ENCODE measurements around the gene PDIA5. TPM values are rescaled to one million over a fixed set of nuclear protein-coding genes. Genes with fewer than 3 reads are reported as not detected.

Gene PDIA5
- total RNA-seq, 1 donor from 2014 or later: 6.0 TPM

DNA sequence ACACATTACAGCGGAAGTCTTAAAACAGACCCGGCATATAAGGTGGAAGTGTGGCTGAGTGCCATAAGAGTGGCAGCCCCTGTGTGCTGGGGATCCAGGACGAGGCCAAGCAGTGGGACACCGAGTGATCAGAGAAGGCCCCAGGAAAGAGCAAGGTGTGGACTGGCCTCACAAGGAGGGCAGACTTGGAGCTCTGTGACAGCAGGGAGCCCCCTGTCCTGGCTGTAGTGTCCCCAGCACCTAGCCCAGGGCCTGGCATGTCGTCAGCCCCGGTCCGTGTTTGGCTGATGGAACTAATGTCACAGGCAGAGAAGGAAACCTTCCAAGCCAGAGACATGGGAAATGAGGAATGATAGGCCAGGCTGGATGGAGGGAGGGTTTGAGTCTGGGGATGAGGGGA, 4.8 kb downstream of the PDIA5 start:
- no peak overlapping the region for H3K4me3 ChIP-seq
- no peaks in the 10 kb centered on the region for H3K36me3 ChIP-seq
- DNase-seq: no peak
- H3K4me1 ChIP-seq: peaks cover 57% of the 10 kb centered on the region
- H3K9me3 ChIP-seq (replicated peaks): no peaks in the 10 kb centered on the region
- H3K27ac ChIP-seq (replicated peaks): no peak overlapping the region
- TF ChIP-seq, protein P1, sequence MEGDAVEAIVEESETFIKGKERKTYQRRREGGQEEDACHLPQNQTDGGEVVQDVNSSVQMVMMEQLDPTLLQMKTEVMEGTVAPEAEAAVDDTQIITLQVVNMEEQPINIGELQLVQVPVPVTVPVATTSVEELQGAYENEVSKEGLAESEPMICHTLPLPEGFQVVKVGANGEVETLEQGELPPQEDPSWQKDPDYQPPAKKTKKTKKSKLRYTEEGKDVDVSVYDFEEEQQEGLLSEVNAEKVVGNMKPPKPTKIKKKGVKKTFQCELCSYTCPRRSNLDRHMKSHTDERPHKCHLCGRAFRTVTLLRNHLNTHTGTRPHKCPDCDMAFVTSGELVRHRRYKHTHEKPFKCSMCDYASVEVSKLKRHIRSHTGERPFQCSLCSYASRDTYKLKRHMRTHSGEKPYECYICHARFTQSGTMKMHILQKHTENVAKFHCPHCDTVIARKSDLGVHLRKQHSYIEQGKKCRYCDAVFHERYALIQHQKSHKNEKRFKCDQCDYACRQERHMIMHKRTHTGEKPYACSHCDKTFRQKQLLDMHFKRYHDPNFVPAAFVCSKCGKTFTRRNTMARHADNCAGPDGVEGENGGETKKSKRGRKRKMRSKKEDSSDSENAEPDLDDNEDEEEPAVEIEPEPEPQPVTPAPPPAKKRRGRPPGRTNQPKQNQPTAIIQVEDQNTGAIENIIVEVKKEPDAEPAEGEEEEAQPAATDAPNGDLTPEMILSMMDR (IDR thresholded peaks at IDR 0.05; ENCODE audit: borderline replicate concordance): no peak
- H3K27me3 ChIP-seq (ENCODE audit: low read depth): no peaks in the 10 kb centered on the region
- intact Hi-C loops (cut with micrococcal nuclease): no loop called here

GRCh38 chr3:123072152-123072551, 5.3 kb downstream of the PDIA5 start:
- Histone ChIP-seq H3K27ac (replicated peaks) (no peak overlapping the region), H3K27me3 (ENCODE audit: low read depth) (no peaks in the 10 kb centered on the region), H3K4me1 (peaks cover 57% of the 10 kb centered on the region), H3K9me3 (replicated peaks) (no peaks in the 10 kb centered on the region), H3K4me3 (no peak overlapping the region), H3K36me3 (no peaks in the 10 kb centered on the region)
- intact Hi-C loops (cut with micrococcal nuclease): no loop called here
- no peak for DNase-seq
- TF ChIP-seq, protein P1 (IDR thresholded peaks at IDR 0.05; ENCODE audit: borderline replicate concordance): no peak

GRCh38 chr3:123072564-123072963, 5.7 kb downstream of the PDIA5 start:
- no peak overlapping the region for H3K4me3 ChIP-seq
- no peaks in the 10 kb centered on the region for H3K27me3 ChIP-seq (ENCODE audit: low read depth)
- no peaks in the 10 kb centered on the region for H3K36me3 ChIP-seq
- H3K4me1 ChIP-seq: peaks cover 57% of the 10 kb centered on the region
- TF ChIP-seq, protein P1 (IDR thresholded peaks at IDR 0.05; ENCODE audit: borderline replicate concordance): no peak
- DNase-seq: no peak
- intact Hi-C loops (cut with micrococcal nuclease): no loop called here
- H3K9me3 ChIP-seq (replicated peaks): no peaks in the 10 kb centered on the region
- H3K27ac ChIP-seq (replicated peaks): no peak overlapping the region

DNA sequence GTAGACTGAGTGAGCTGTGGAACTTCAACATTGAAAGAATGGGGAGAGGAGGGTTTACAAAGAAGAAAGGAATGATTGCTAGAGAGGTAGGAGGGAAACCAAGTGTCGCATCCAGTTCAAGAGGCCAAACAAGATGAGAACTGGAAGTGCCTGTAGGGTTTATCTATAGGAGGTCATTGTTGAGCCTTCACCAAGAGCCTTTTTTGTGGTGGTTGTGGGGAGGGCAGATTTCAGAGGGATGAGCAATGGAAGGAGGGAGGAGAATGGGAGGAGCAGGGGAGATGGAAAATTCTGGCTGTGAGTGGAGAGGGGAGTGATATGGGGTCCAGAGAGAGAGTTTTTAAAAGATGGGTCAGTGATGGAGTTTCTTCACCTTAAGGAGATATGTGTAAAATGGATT, 8.5 kb downstream of the PDIA5 start:
- no peaks in the 10 kb centered on the region for H3K27me3 ChIP-seq (ENCODE audit: low read depth)
- intact Hi-C loops (cut with micrococcal nuclease): no loop called here
- peaks cover 55% of the 10 kb centered on the region for H3K4me1 ChIP-seq
- H3K9me3 ChIP-seq (replicated peaks): no peaks in the 10 kb centered on the region
- H3K4me3 ChIP-seq: no peak overlapping the region
- H3K27ac ChIP-seq (replicated peaks): peak overlapping the region; percentile 21
- no peak for DNase-seq
- no peaks in the 10 kb centered on the region for H3K36me3 ChIP-seq
- TF ChIP-seq, protein P1 (IDR thresholded peaks at IDR 0.05; ENCODE audit: borderline replicate concordance): no peak

GRCh38 chr3:123076112-123076495, 9.3 kb downstream of the PDIA5 start:
- intact Hi-C loops (cut with micrococcal nuclease): no loop called here
- TF ChIP-seq, protein P1 (IDR thresholded peaks at IDR 0.05; ENCODE audit: borderline replicate concordance): no peak
- no peaks in the 10 kb centered on the region for H3K27me3 ChIP-seq (ENCODE audit: low read depth)
- no peaks in the 10 kb centered on the region for H3K36me3 ChIP-seq
- H3K27ac ChIP-seq (replicated peaks): peak overlapping the region; percentile 73
- no peaks in the 10 kb centered on the region for H3K9me3 ChIP-seq (replicated peaks)
- no peak for DNase-seq
- H3K4me3 ChIP-seq: no peak overlapping the region
- H3K4me1 ChIP-seq: peaks cover 55% of the 10 kb centered on the region
